Psoas muscle (tissue), 8 donors: ENCODE results near the gene ITK. TPM values are rescaled to one million over a fixed set of nuclear protein-coding genes. Genes with fewer than 3 reads are reported as not detected.

ENCODE experiments used
- ATAC-seq, 4 donors: fragments of 200-7000 bp; cut with Tn5 transposase; one replicate each; pipeline ENCODE4 v1.9.1; 2020; ENCODE audit warnings: moderate library complexity in 3 of 4, mild to moderate bottlenecking in 2 of 4
- DNase-seq, 2 donors: peaks; one replicate each; pipeline ENCODE4 v3.0.0-alpha.2; 2020
- H3K27ac ChIP-seq: fragments of 200-600 bp; one replicate; pipeline ENCODE4 v1.8.0; 2022
- H3K27me3 ChIP-seq, 3 donors: fragments of 200-600 bp in 1 of 3; one replicate each; pipeline versions ENCODE4 v1.6.1 to v1.8.0; 2013 to 2022; ENCODE audit warnings: low read length in 2 of 3, mild to moderate bottlenecking in 2 of 3, moderate library complexity in 1 of 3; ENCODE audit not compliant: insufficient read depth in 3 of 3
- H3K36me3 ChIP-seq, 2 donors: fragments of 200-600 bp in 1 of 2; one replicate each; pipeline versions ENCODE4 v1.6.1 to v1.8.0; 2013 to 2022; ENCODE audit warnings: low read depth in 1 of 2, mild to moderate bottlenecking in 1 of 2, moderate library complexity in 1 of 2; ENCODE audit not compliant: insufficient read depth in 1 of 2
- H3K4me1 ChIP-seq: fragments of 200-600 bp; one replicate; pipeline ENCODE4 v1.8.0; 2022
- H3K4me3 ChIP-seq: fragments of 200-600 bp; one replicate; pipeline ENCODE4 v1.8.0; 2022; ENCODE audit warnings: mild to moderate bottlenecking
- H3K9me3 ChIP-seq: fragments of 200-600 bp; one replicate; pipeline ENCODE4 v1.8.0; 2022
- WGBS, 3 donors: extraction: QIAGEN DNeasy Blood & Tissue Kit; methylation state at CpG; one replicate each; pipeline versions ENCODE4 v1.1.6 to v1.1.7; 2013; 5-methylcytosine and 5-hydroxymethylcytosine counted together
- intact Hi-C, 2 donors: fragments of 100-400 bp; cut with DNase I; formaldehyde crosslinking; loops; one replicate each; pipeline versions ENCODE4 v1.11.0 to v1.14.2; 2022
- polyA plus RNA-seq, 3 donors: library from polyadenylated mRNA; stranded (reverse); fragments of 200-250 nt; gene quantifications; one replicate each; pipeline ENCODE4 v1.2.3, GENCODE V29; 2013
- total RNA-seq, 4 donors: library from RNA; stranded (reverse); fragmentation: NEBNext Ultra II Directional in 2 of 4; extraction: Animal tissue kit (Norgen Biotek cat#: 25700) in 2 of 4; gene quantifications; one replicate each; pipeline versions ENCODE4 v1.2.1 to v1.2.4, GENCODE V29; 2021 to 2023
- TF ChIP-seq, protein P1 (sequence below): fragments of 200-600 bp; IDR thresholded peaks from one replicate; pipeline ENCODE4 v1.8.0; 2022; ENCODE audit warnings: antibody characterized with exemption
- donor health status: healthy with polysubstance abuse.
- donor health status: DM: no; HTN: no; CAD: no; lungs with moderate emphysema.
- donor health status: Bipolar disorder and iron deficiency.
- donor health status: healthy.
- donor health status: DM: yes; HTN: yes; CAD: no.
- donor health status: DM: no; HTN: no; CAD: no.
- donor health status: DM: no; HTN: no; CAD: no.
- donor health status: DM: yes; HTN: yes; CAD: no.

Gene ITK
- total and polyA plus RNA-seq, 7 donors: 0.04 to 1.0 (median 0.28) TPM

DNA sequence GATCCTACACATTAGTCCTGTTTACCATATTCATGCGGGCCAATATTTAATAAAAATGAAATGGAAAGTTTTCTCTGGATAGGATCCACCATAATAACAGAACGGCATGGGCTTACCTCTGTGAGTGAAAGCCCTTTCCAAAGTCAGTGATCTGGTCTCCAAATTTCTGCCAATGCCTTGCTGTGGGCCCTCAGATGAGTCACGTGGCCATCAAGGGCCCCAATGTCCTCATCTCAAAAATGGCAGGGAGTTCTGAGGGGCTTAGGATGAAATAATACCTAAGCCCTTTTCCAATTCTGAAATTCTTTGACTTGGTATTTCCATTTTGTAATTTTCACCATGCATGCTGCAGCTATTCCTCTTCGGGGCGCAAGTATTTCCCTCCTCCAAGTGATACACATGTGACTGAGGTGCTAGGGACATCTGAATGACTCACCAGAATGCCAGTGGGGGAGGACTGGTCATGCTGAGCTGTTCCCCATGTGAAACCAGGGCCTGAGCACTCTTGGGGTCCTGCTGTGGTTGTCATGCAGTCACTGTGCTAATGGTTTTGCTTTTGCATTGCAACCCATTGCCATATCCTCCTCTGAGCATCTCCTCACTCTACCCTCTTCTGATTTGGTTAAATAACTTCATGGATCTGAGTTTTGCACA, 35.0 kb downstream of the ITK start:
- DNase-seq: no peak
- intact Hi-C loops: no loop called here
- H3K4me3 ChIP-seq: no peak overlapping the region
- WGBS, 3 donors: 75 to 88% (median 81%) methylated on average over 5 of the region's 5 CpGs
- no peaks in the 10 kb centered on the region for H3K36me3 ChIP-seq
- H3K4me1 ChIP-seq: no peaks in the 10 kb centered on the region
- ATAC-seq: no peak
- no peaks in the 10 kb centered on the region for H3K27me3 ChIP-seq
- no peaks in the 10 kb centered on the region for H3K9me3 ChIP-seq
- TF ChIP-seq, protein P1, sequence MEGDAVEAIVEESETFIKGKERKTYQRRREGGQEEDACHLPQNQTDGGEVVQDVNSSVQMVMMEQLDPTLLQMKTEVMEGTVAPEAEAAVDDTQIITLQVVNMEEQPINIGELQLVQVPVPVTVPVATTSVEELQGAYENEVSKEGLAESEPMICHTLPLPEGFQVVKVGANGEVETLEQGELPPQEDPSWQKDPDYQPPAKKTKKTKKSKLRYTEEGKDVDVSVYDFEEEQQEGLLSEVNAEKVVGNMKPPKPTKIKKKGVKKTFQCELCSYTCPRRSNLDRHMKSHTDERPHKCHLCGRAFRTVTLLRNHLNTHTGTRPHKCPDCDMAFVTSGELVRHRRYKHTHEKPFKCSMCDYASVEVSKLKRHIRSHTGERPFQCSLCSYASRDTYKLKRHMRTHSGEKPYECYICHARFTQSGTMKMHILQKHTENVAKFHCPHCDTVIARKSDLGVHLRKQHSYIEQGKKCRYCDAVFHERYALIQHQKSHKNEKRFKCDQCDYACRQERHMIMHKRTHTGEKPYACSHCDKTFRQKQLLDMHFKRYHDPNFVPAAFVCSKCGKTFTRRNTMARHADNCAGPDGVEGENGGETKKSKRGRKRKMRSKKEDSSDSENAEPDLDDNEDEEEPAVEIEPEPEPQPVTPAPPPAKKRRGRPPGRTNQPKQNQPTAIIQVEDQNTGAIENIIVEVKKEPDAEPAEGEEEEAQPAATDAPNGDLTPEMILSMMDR: no peak
- no peak overlapping the region for H3K27ac ChIP-seq

DNA sequence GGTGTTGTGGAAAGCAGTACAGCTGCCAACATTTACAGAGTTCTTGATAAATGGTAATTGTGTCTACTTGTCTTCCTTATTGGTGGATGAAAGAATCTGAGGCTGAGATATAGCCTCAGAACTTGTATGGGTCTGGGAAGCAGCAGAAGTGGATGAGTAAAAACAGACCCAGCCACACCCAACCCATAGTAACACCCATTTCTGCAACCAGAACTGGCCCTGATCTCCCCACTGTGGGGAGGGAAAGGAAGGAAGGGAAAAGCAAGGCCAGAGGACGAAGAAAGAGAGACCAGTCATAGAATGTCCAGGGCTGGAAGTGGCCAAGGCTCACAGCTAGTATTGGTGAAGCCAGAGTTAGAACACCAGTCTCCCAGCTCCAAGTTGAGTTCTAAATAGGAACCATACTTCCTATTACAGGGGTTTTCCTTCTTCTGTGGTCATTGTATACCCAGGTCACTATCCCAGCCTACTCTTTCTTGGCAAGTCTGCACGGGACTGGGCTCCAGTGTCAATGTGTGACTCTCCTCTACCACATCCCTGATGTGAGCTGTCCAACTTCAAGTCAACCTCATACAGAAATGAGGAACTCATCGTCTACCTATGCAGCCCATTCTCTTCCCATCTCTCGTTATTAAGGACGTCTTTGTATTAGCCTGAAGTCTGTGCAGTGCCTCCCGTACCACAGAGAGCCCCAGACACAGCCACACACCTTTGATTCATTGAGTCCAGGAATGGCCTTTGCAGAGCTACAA, 35.9 kb downstream of the ITK start:
- no peak for DNase-seq
- no peak overlapping the region for H3K4me3 ChIP-seq
- no peaks in the 10 kb centered on the region for H3K4me1 ChIP-seq
- no peak overlapping the region for H3K27ac ChIP-seq
- H3K27me3 ChIP-seq: no peaks in the 10 kb centered on the region
- TF ChIP-seq, protein P1: no peak
- intact Hi-C loops: no loop called here
- 79 to 83% (median 81%) methylated on average over 6 of the region's 6 CpGs for WGBS, 3 donors
- ATAC-seq: no peak
- H3K9me3 ChIP-seq: no peaks in the 10 kb centered on the region
- no peaks in the 10 kb centered on the region for H3K36me3 ChIP-seq

DNA sequence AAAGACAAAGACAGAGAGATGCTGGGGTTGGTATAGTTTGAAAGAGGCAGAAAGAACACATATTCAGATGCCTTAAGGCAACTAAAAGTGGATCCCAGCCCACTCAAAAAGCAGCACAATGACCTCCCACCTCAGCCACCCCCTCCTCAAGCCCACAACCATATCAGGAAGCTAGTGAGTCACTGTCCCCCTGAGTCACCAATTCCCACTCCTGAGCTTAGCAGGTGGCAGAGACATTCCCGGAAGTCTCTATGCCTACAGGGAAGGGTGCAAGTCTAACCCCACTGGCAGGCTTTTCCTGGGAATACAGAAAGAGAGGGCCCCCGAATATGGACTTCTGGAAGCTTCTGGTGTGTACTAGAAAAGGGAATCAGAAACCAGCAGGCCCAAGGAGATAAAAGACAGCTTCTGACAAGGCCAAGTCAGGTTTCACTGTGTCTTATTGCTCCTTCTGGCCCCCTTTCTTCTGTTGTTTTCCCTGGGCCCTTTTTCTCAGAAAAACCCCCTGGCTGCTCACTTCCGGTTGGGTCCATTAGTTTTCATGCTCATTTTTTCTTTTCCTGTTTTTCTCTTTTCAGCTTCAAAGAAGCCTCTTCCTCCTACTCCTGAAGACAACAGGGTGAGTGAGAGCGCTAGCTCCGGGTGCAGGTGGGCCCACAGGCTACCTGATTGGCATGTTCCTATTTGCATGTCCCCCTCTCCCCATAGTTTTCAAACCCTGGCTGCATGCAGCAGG, 36.8 kb downstream of the ITK start:
- Histone ChIP-seq H3K36me3 (no peaks in the 10 kb centered on the region), H3K4me3 (no peak overlapping the region), H3K4me1 (no peaks in the 10 kb centered on the region), H3K27ac (no peak overlapping the region), H3K27me3 (no peaks in the 10 kb centered on the region), H3K9me3 (no peaks in the 10 kb centered on the region)
- WGBS, 3 donors: 41 to 78% (median 61%) methylated on average over 5 of the region's 5 CpGs
- intact Hi-C loops: no loop called here
- TF ChIP-seq, protein P1: no peak
- DNase-seq: no peak
- no peak for ATAC-seq

- intact Hi-C loops: no loop called here
- Histone ChIP-seq H3K4me3 (no peak overlapping the region), H3K9me3 (no peaks in the 10 kb centered on the region), H3K4me1 (no peaks in the 10 kb centered on the region), H3K27ac (no peak overlapping the region), H3K27me3 (no peaks in the 10 kb centered on the region), H3K36me3 (no peaks in the 10 kb centered on the region)
- TF ChIP-seq, protein P1: no peak
- ATAC-seq (no peak), DNase-seq (no peak)
- 63 to 75% (median 63%) methylated on average over 9 of the region's 9 CpGs for WGBS, 3 donors
Observed at GRCh38 chr5:157219491-157220271, 39.0 kb downstream of the ITK start.
